SU-DHL-6 (cell line): ENCODE data around the gene IGSF22.

ENCODE experiments used
- EZH2phosphoT487 ChIP-seq: fragments of 200-600 bp; sonication (generic), shearing (Covaris generic); conservative IDR thresholded peaks from 2 replicates; pipeline ENCODE4 v1.6.1; 2018; ENCODE audit warnings: mild to moderate bottlenecking, antibody characterized with exemption, low read length, moderate library complexity, mixed read lengths
- TF ChIP-seq, protein P1 (sequence below): fragments of 200-600 bp; sonication (generic); IDR thresholded peaks from one replicate; pipeline ENCODE4 v1.5.1; 2017; ENCODE audit warnings: antibody characterized with exemption, mild to moderate bottlenecking, low read length, moderate library complexity; ENCODE audit not compliant: insufficient read depth, poor library complexity, severe bottlenecking

DNA sequence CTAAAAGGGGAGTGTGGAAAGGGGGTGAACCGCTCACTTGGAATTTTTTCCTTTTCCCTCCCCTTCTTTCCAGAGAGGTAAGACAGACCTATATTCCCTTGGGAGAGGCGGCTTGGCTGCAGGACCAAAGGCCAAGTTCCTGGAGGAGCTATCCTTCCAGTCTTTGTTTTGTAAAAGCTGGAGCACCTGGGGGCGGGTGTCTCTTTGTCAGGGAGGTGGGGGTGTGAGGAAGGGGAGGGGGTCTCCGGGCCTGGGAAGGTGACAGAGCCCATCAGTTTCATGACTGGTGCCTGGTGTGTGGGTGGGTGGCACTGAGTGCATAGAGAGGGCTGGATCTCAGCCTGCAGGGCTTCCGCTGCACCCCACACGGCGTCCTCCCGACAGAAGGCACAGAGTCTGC, 47.1 kb upstream of the IGSF22 start:
- TF ChIP-seq, protein P1, sequence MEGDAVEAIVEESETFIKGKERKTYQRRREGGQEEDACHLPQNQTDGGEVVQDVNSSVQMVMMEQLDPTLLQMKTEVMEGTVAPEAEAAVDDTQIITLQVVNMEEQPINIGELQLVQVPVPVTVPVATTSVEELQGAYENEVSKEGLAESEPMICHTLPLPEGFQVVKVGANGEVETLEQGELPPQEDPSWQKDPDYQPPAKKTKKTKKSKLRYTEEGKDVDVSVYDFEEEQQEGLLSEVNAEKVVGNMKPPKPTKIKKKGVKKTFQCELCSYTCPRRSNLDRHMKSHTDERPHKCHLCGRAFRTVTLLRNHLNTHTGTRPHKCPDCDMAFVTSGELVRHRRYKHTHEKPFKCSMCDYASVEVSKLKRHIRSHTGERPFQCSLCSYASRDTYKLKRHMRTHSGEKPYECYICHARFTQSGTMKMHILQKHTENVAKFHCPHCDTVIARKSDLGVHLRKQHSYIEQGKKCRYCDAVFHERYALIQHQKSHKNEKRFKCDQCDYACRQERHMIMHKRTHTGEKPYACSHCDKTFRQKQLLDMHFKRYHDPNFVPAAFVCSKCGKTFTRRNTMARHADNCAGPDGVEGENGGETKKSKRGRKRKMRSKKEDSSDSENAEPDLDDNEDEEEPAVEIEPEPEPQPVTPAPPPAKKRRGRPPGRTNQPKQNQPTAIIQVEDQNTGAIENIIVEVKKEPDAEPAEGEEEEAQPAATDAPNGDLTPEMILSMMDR, result no peak
- TF ChIP-seq EZH2phosphoT487, result no peak
